NT2/D1 (cell line): Measurements from ENCODE around the gene TMEM205.

Experiments used
- SUZ12 ChIP-seq: IDR thresholded peaks from 2 replicates; pipeline ENCODE4 v1.6.1; 2011; ENCODE audit not compliant: insufficient read length, insufficient read depth; ENCODE audit errors: extremely low read depth
- ZNF274 ChIP-seq: IDR thresholded peaks from 2 replicates; pipeline ENCODE4 v1.6.1; 2011; ENCODE audit warnings: mild to moderate bottlenecking, low read depth, low read length

- TF ChIP-seq ZNF274: no peak
- no peak for TF ChIP-seq SUZ12
Observed at GRCh38 chr19:11338121-11338520, 7.9 kb downstream of the TMEM205 start.
